Kidney epithelial cell (primary cell): ENCODE results near the gene SF3B5. TPM values are rescaled to one million over a fixed set of nuclear protein-coding genes. Genes with fewer than 3 reads are reported as not detected.

Source experiments
- DNase-seq: peaks from one replicate; pipeline ENCODE4 v3.0.0-alpha.2; 2010; ENCODE audit warnings: low read depth
- H3K27me3 ChIP-seq: 2 replicates; pipeline ENCODE4 v1.6.0; 2011; ENCODE audit warnings: low read length; ENCODE audit not compliant: control insufficient read depth, insufficient read depth
- H3K36me3 ChIP-seq: 2 replicates; pipeline ENCODE4 v1.5.1; 2011; ENCODE audit warnings: low read length; ENCODE audit not compliant: control insufficient read depth, insufficient read depth
- H3K4me3 ChIP-seq: 2 replicates; pipeline ENCODE4 v1.5.1; 2011; ENCODE audit warnings: low read depth, mild to moderate bottlenecking, control low read depth, low read length
- total RNA-seq: library from RNA; depleted of rRNA; stranded (reverse); fragments of >200 nt; gene quantifications from 2 replicates; pipeline ENCODE4 v1.2.3, GENCODE V29; 2015
- TF ChIP-seq, protein P1 (sequence below): IDR thresholded peaks from 2 replicates; pipeline ENCODE4 v1.5.1; 2011; ENCODE audit warnings: mild to moderate bottlenecking, moderate library complexity, low read length, control low read depth, inconsistent platforms; ENCODE audit not compliant: insufficient read depth, poor library complexity, severe bottlenecking

The SF3B5 gene
- total RNA-seq, 1 donor from 2014 or later: 157 TPM

GRCh38 chr6:144104488-144104887 lies 9.1 kb upstream of the SF3B5 start:
- no peak for DNase-seq
- no peak overlapping the region for H3K4me3 ChIP-seq
- TF ChIP-seq, protein P1, sequence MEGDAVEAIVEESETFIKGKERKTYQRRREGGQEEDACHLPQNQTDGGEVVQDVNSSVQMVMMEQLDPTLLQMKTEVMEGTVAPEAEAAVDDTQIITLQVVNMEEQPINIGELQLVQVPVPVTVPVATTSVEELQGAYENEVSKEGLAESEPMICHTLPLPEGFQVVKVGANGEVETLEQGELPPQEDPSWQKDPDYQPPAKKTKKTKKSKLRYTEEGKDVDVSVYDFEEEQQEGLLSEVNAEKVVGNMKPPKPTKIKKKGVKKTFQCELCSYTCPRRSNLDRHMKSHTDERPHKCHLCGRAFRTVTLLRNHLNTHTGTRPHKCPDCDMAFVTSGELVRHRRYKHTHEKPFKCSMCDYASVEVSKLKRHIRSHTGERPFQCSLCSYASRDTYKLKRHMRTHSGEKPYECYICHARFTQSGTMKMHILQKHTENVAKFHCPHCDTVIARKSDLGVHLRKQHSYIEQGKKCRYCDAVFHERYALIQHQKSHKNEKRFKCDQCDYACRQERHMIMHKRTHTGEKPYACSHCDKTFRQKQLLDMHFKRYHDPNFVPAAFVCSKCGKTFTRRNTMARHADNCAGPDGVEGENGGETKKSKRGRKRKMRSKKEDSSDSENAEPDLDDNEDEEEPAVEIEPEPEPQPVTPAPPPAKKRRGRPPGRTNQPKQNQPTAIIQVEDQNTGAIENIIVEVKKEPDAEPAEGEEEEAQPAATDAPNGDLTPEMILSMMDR: no peak
- no peaks in the 10 kb centered on the region for H3K27me3 ChIP-seq
- H3K36me3 ChIP-seq: no peaks in the 10 kb centered on the region

- Histone ChIP-seq H3K4me3 (no peak overlapping the region), H3K36me3 (no peaks in the 10 kb centered on the region), H3K27me3 (no peaks in the 10 kb centered on the region)
- DNase-seq: no peak
- TF ChIP-seq, protein P1: no peak
Measured at GRCh38 chr6:144103026-144103563, 7.7 kb upstream of the SF3B5 start.

DNA sequence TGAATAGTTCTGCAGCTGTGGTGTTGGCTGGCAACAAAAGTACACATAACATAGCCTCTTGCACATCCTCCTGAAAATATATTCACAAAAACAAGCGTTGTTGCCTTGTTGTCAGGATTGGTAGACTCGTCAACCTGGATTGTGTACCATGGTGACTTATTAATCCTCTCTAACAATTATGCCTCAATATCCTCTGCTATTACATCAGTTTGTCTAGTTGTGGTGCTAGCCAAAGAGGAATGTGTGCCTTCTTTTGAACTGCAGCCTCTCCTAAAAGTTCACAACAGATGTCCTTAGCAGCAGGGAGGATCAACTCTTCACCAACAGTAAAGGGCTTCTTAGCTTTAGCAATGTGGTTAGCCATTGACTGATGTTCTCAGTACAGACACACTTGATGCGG lies 3.6 kb upstream of the SF3B5 start:
- Histone ChIP-seq H3K27me3 (no peaks in the 10 kb centered on the region), H3K36me3 (peaks cover under 1% of the 10 kb centered on the region), H3K4me3 (no peak overlapping the region)
- DNase-seq: no peak
- TF ChIP-seq, protein P1: no peak

- Histone ChIP-seq H3K27me3 (no peaks in the 10 kb centered on the region), H3K36me3 (peaks cover 1% of the 10 kb centered on the region), H3K4me3 (peak overlapping the region; percentile 70)
- DNase-seq: no peak
- TF ChIP-seq, protein P1: no peak
Measured at GRCh38 chr6:144094731-144095133, 641 bp downstream of the SF3B5 start.

DNA sequence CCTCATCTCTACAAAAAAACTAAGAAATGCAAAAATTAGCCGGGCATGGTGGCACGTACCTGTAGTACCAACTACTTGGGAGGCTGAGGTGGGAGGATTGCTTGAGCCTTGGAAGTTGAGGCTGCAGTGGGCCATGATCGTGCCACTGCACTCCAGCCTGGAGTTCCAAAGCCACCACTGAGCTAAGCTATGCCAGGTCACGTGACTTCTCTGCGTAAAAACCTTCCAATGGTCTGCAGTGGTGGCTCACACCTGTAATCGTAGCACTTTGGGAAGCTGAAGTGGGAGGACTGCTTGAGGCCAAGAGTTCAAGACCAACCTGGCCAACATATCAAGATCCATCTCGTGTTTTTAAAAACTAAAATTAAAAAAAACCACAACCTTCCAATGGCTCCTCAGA lies 1.7 kb downstream of the SF3B5 start:
- Histone ChIP-seq H3K36me3 (peaks cover 1% of the 10 kb centered on the region), H3K27me3 (no peaks in the 10 kb centered on the region), H3K4me3 (no peak overlapping the region)
- TF ChIP-seq, protein P1: no peak
- no peak for DNase-seq

DNA sequence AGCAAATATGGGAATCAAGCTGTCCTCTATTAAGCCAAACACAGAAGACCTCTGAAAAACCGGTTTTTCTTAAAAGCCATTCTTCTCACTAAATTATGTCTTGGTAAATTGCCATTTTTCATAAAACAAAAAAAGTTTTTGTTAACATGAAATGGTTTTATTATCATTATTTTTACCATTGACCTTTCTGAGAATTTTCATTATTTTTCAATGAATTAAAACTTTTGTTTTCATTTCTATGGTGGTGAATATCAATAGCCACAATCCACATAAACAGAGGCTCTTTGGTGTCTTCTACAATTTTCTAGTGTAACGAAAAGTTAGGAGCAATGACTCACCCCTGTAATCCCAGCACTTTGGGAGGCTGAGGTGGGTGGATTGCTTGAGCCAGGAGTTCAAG lies 2.1 kb downstream of the SF3B5 start:
- no peak for DNase-seq
- Histone ChIP-seq H3K36me3 (peaks cover 1% of the 10 kb centered on the region), H3K27me3 (no peaks in the 10 kb centered on the region), H3K4me3 (no peak overlapping the region)
- TF ChIP-seq, protein P1: no peak
